Measurements from ENCODE around the gene ATP5F1D.

ATP5F1D gene

DNA sequence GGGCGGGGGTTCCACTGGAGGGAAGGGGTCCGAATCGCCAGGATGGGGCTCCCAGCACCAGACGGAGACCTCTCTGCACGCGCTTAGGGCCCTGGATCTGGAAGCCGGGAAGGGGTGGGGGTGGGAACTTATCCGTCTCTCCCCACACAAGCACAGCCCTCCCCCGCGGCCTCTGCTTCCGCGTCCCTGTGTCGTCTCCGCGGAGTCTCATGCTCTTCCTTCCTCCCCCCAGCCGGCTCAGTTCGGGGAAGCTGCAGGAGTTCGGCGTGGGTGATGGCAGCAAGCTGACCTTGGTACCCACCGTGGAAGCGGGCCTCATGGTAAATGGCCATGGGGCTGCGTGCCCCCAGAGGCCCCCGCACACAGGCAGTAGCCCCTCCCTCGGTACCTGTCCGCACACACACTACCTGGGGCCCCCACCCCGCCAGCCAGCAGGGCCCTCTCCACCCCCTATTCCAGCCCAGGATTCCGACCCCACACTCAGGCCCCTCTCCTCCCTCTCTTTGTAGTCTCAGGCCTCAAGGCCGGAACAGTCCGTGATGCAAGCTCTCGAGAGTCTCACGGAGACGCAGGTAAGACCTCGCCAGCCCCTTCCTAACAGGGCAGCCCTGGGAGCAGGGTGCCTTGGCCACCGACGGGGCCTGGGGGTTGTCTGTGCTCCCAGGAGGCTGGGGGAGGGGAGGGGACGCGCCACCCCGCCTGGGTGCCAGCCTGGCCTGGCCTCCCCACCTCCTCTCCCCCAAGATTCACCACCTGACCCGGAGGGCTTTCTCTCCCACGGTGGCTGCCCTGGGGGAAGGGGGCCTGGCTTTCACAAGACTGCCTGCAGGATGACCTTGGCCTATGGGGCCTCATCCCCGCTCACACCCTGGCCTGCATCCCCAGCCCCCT, 10.0 kb downstream of the ATP5F1D start:
- TF ChIP-seq, protein P1, sequence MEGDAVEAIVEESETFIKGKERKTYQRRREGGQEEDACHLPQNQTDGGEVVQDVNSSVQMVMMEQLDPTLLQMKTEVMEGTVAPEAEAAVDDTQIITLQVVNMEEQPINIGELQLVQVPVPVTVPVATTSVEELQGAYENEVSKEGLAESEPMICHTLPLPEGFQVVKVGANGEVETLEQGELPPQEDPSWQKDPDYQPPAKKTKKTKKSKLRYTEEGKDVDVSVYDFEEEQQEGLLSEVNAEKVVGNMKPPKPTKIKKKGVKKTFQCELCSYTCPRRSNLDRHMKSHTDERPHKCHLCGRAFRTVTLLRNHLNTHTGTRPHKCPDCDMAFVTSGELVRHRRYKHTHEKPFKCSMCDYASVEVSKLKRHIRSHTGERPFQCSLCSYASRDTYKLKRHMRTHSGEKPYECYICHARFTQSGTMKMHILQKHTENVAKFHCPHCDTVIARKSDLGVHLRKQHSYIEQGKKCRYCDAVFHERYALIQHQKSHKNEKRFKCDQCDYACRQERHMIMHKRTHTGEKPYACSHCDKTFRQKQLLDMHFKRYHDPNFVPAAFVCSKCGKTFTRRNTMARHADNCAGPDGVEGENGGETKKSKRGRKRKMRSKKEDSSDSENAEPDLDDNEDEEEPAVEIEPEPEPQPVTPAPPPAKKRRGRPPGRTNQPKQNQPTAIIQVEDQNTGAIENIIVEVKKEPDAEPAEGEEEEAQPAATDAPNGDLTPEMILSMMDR (IDR thresholded peaks at IDR 0.05; ENCODE audit: borderline replicate concordance, insufficient read depth, low read depth, low read length), result no peak

DNA sequence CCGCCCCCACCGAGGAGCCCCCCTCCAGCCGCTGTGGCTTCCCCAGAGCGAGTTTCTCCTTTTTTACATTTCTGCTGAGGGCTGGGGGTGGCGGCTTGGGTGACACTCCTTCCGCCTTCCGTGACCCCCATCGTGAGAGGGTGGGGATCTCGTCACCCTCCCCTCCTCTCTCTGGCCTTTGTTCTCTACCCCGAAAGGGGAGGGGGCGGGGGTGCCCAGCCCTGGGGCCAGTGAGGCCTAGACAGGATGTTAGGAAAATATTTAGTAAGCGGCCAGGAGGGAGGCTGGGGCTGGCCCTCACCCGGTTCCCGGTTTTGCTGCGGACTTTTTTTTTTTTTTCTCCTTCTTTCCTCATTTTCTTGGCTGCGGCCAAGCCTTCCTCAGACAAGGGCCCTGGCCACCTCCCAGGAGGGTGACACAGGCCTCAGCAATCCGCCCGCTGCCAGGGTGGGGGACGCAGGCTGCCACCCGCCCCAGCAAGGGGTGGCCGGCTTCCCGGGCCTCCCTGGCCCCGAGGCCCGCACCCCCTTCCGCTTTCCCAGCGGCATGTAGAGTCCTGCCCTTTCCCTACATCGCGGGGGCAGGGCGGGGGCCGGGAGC, 10.8 kb downstream of the ATP5F1D start:
- H3K4me3 ChIP-seq (ENCODE audit: low read depth, low read length), result peak overlapping the region; percentile 73
- TF ChIP-seq, protein P1 (IDR thresholded peaks at IDR 0.05; ENCODE audit: borderline replicate concordance, insufficient read depth, low read depth, low read length), result no peak

More for the DNA sequence above, 10.0 kb downstream of the ATP5F1D start:
- H3K4me3 ChIP-seq (ENCODE audit: low read depth, low read length), result peak overlapping the region; percentile 73

DNA sequence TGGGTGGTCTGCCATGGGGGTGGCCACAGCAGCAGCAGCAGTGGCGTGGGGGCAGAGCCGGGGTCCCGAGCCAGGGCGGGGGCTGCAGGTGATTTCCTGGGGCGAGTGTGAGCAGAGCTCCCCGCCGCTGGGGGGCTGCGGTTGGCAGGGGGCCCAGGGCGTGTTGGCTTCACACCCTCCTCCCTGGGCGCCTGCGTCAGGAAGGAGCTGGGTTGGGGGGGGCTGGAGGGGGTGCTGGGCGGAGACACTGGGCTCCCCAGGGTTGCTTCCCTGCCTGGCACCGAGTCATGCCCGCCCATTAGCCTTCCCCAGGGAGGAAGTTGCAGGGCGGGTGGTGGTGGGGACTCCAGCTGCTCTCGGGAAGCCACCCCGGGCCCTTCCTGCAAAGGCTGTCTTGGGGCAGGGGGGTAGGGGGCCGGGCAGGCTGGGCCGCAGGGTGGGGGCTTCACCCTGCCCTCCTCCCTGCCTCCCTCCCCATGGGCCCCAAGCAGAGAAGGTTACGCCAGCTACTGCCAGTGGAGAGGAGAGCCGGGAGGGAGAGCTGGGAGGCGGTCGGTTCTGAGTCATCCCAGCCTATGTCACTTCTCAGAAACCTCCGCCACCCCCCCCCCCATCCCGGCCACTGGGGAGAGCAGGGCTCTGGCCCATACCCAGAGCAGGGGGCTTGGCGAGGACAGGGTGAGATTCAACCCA, 11.4 kb downstream of the ATP5F1D start:
- peak overlapping the region; percentile 73 for H3K4me3 ChIP-seq (ENCODE audit: low read depth, low read length)
- TF ChIP-seq, protein P1 (IDR thresholded peaks at IDR 0.05; ENCODE audit: borderline replicate concordance, insufficient read depth, low read depth, low read length), result 0 out of 2 replicates have a peak, but pooled peaks have one; percentile 10

DNA sequence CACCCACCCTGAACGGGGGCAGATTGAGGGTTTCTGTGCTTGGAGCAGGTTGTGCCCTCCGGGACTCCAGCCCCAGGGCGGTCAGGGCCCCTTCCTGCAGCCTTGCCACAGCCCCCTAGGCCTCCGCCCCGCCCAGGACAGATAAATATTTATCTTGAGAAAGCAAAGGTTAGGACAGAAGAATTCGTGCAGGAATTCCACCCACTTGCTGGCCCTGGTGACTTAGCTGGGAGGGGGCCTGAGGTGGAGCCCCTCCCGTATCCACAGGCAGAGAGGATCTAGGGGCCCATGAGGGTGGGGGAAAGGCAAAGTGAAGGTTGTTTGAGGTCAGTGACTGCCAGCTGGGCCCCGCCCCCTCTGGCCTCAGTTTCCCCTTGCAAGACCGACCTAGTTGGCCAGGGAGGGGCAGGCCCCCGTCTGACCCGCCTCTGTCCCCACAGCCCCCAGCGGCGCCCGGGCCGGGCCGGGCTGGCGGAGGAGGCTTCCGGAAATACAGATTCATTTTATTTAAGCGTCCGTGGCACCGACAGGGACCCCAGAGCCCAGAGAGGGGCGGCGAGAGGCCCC, 12.0 kb downstream of the ATP5F1D start:
- no peak overlapping the region for H3K4me3 ChIP-seq (ENCODE audit: low read depth, low read length)
- TF ChIP-seq, protein P1 (IDR thresholded peaks at IDR 0.05; ENCODE audit: borderline replicate concordance, insufficient read depth, low read depth, low read length), result no peak

DNA sequence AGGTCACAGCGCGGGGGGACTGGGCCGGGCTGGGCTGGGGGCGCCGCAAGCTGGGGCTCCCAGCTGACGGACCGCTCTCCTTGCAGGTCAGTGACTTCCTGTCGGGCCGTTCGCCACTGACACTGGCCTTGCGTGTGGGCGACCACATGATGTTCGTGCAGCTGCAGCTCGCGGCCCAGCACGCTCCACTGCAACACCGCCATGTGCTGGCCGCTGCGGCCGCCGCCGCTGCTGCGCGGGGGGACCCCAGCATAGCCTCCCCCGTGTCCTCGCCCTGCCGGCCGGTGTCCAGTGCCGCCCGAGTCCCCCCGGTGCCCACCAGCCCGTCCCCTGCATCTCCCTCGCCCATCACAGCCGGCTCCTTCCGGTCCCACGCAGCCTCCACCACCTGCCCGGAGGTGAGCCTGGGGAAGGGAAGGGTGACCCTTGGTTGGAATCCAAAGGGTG, 12.6 kb downstream of the ATP5F1D start:
- H3K4me3 ChIP-seq (ENCODE audit: low read depth, low read length), result no peak overlapping the region
- TF ChIP-seq, protein P1 (IDR thresholded peaks at IDR 0.05; ENCODE audit: borderline replicate concordance, insufficient read depth, low read depth, low read length), result no peak

DNA sequence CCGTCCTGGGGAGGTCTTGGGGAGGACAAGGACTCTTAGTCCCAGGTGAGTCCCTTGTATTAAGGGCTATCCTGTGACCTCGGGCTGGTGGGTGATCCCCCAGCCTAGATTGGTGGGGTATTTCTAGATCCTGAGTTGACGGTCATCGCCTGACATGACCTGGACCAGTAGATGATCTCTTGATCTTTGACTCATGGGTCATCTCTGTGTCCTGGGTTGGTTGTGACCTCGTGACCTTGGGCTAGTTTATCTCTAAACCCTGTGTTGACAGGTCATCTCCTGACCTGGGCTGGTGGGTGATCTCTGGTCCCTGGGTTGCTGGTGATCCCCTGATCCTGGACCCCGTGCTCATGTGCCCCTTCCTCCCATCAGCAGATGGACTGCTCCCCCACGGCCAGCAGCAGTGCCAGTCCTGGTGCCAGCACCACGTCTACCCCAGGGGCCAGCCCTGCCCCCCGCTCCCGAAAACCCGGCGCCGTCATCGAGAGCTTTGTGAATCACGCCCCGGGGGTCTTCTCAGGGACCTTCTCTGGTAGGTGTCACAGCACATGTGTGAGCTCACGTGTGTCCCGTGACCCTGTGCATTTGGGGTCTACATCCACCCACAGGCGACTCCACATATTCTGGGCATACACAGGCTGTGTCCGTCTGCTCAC, 13.1 kb downstream of the ATP5F1D start:
- TF ChIP-seq, protein P1 (IDR thresholded peaks at IDR 0.05; ENCODE audit: borderline replicate concordance, insufficient read depth, low read depth, low read length), result no peak
- no peak overlapping the region for H3K4me3 ChIP-seq (ENCODE audit: low read depth, low read length)
